Stimulated activated CD8-positive, alpha-beta memory T cell treated with anti-CD3 and anti-CD28 coated beads, Interleukin-15, amount 100 ng/mL, for 48 hours (primary cell): ENCODE results near the gene SLC66A2.

ENCODE experiments used
- DNase-seq, 2 donors: peaks; one replicate each; pipeline ENCODE4 v3.0.0-alpha.2; 2020; ENCODE audit warnings: low read depth in 2 of 2

SLC66A2 gene

GRCh38 chr18:79937103-79937860, 14.2 kb downstream of the SLC66A2 start:
- DNase-seq, result no peak

GRCh38 chr18:79936641-79937040, 14.8 kb downstream of the SLC66A2 start:
- DNase-seq, result no peak

- no peak for DNase-seq
Observed at GRCh38 chr18:79935925-79936324, 15.5 kb downstream of the SLC66A2 start.

- no peak for DNase-seq
Observed at GRCh38 chr18:79935499-79935898, 16.0 kb downstream of the SLC66A2 start.

GRCh38 chr18:79935098-79935480, 16.4 kb downstream of the SLC66A2 start:
- no peak for DNase-seq

GRCh38 chr18:79934311-79935097, 16.9 kb downstream of the SLC66A2 start:
- no peak for DNase-seq

- DNase-seq, result no peak
Observed at GRCh38 chr18:79933765-79934164, 17.7 kb downstream of the SLC66A2 start.

- DNase-seq, result no peak
Observed at GRCh38 chr18:79932907-79933306, 18.5 kb downstream of the SLC66A2 start.

- no peak for DNase-seq
Observed at GRCh38 chr18:79931475-79931874, 20.0 kb downstream of the SLC66A2 start.

- no peak for DNase-seq
Observed at GRCh38 chr18:79930020-79930642, 21.3 kb downstream of the SLC66A2 start.

- DNase-seq, result no peak
Observed at GRCh38 chr18:79928563-79928960, 22.9 kb downstream of the SLC66A2 start.

- DNase-seq, result no peak
Observed at GRCh38 chr18:79927607-79928562, 23.6 kb downstream of the SLC66A2 start.

- DNase-seq, result no peak
Observed at GRCh38 chr18:79926715-79927606, 24.5 kb downstream of the SLC66A2 start.

- DNase-seq, result no peak
Observed at GRCh38 chr18:79926306-79926705, 25.1 kb downstream of the SLC66A2 start.

GRCh38 chr18:79924814-79925731, 26.4 kb downstream of the SLC66A2 start:
- DNase-seq, result no peak

GRCh38 chr18:79923896-79924585, 27.4 kb downstream of the SLC66A2 start:
- DNase-seq, result no peak

- no peak for DNase-seq
Observed at GRCh38 chr18:79922971-79923411, 28.5 kb downstream of the SLC66A2 start.
